Germinal center (tissue), 1 donor: ENCODE data around the gene CPD.

ENCODE experiments used
- DNase-seq: peaks from one replicate; pipeline ENCODE4 v3.0.0; 2012; ENCODE audit warnings: mixed read lengths, low spot score

CPD gene

DNA sequence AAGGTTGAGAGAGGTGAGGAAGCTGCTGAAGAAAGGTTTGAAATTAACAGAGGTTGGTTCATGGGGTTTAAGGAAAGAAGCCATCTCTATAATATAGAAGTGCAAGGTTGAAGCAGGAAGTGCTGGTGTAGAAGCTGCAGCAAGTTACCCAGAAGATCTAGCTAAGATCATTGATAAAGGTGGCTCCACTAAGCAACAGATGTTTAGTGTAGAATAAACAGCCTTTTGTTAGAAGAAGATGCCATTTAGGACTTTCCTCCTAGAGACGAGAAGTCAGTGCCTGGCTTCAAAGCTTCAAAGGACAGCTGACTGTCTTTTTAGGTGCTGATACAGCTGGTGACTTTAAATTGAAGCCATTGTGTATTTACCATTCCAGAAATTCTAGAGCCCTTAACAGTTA lies 127.8 kb downstream of the CPD start:
- DNase-seq, result no peak

DNA sequence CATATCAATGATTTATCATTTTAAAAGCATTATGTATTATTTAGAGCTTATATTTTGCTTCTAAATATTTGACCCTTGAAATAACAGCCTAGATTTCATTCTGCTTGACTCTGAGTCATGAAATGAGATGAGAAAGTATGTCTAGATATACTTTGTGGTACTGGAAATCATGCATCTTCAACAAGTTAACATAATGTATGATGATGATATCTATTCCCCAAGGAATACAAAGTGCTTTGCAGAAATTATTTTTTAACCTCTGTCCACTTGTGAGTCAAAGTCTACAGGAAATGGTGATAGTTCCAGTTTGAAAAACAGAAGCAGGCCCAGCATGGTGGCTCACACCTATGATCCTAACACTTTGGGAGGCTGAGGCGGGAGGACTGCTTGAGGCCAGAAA lies 134.6 kb downstream of the CPD start:
- no peak for DNase-seq

DNA sequence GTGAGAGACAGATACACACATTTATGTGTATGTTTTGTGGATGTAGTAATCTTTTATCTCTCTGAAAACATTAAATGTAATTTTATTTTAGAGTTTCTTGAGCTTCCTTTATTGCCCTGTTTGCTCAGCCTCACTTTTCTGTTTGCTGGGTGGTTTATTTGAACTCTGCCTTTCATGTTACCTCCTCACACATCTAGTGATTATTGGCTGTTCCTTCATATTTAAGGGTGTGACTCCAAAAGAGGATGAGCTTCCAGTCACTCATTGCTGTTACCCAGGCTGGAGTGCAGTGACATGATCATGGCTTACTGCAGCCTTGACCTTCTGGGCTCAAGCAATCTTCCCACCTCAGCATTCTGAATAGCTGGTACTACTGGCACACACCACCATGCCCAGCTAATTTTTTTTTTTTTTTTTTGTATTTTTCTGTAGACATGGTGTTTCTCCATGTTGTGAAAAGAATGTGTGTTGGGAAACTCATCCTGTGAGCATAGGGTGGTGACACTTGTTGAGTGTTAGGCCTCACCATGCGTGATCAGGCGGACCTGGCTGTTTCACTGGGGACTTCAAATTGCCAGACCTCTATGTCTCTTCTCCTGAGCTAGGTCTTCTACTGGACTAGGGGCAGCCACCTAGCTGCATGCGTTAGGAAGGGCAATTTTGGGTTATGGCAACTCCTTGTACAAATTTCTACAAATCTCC lies 136.3 kb downstream of the CPD start:
- DNase-seq, result no peak

DNA sequence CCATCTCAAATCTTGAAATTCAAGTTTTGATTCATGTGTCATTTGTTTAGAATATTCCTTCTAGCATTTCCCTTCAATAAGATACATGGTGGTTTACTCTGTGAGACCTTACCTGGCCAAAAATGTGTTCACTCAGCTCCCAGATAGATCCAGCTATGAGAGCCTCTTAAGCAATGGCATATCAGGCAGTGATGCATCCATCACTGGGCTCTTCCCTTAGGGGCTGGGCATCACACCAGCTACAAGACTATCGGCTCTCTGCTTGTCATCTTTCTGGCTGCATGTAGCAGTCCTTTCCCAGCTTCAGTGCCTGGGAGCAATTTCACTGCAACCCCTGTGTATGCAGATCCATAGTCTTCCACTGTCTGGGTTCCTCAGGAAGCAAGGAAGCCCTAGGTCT lies 139.1 kb downstream of the CPD start:
- no peak for DNase-seq

DNA sequence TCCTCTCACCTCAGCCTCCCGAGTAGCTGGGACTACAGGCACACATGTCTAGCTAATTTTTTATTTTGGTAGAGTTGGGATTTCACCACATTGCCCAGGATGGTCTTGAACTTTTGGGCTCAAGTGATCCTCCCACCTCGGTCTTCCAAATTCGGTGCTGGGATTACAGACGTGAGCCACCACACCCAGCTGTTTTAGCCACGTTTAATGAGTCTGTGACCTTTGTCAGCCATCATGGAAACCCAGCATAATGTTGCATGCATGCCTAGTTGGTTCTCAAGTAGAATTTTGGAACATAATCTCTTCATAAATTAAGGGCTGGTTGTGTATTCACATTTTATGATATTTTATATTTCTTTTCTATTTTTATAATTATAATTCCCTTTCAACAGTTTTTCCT lies 140.4 kb downstream of the CPD start:
- no peak for DNase-seq
